Activated T-helper 1 cell treated with Interleukin-2 at 50 U/mL for 16 hours (primary cell): ENCODE measurements around the gene DFFB.
A peak's percentile ranks its signal among the peaks of the same experiment; 100 is the strongest.

ENCODE experiments used
- DNase-seq: peaks from one replicate; pipeline ENCODE4 v3.0.0-alpha.2; 2020; ENCODE audit warnings: low read depth

The DFFB gene

DNA sequence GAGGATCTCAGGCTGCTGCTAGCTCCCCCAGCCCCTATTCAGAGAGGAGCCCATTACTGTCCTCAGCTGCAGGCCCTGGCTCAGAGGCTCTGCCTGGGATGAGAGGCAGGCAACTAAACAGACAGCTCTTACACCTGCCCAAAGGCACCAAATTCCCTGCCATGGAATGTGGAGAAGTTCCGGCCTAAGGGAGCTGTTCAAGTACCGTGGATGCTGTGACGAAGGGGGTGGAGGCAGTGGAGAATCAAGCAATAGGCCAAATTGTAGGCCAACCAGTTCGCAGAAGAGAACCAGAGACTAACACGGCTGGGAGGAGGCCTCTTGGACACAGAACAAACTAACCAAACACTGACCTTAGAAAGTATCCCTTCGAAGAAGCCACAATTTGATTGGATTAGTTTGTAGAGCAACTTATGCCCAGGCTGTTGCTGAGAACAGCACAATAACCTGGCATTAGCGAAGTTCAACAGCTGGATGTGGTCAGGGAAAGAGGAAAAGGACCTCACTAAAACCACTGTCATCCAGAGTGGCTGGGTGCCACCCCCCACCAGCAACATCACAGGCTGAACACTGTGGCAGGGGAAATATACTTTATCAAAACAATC, 39.2 kb downstream of the DFFB start:
- DNase-seq = no peak

DNA sequence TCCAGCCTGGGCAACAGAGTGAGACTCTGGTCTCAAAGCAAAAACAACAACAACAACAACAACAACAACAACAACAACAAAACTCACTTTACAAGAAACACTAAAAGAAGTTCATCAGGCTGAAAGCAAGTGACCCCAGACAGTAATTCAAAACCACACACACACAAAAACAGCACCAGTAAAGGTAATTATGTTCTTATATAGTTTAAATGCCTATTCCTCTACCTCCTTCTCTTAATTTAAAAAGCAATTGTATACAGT, 41.1 kb downstream of the DFFB start:
- no peak for DNase-seq

DNA sequence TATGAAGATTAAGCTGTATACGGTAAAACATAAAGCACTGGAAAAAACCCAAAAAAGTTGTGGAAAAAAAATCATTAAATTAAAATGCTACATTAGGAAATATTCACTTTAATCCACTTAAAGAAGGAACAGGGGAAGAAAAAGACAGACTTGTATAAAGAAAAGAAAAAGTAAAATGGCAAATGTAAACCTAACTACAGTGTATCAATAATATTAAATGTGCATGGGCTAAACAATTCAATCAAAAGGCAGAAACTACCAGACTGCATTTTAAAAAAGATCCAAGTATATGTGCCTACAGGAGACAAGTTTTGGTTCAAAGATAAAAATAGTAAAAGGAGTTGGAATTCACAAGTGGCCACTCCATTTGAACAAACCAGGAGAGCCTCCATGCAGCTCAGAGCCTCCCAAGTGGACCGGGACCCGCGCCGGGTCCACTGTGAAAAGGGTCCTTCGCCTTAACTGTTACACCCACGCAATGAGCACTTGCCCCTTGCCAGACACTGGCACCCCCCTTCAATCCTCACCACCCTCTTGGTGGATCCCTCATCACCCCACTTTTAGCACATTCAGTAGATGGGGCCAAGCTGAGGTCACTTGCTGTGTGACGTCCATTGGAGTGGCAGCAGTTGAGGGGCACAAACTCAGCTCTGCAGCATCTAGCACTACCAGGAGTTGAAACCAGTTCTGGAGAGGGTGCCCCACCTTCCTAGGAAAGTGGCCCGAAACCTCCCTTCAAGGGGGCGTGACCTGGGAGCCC, 41.9 kb downstream of the DFFB start:
- DNase-seq = no peak

DNA sequence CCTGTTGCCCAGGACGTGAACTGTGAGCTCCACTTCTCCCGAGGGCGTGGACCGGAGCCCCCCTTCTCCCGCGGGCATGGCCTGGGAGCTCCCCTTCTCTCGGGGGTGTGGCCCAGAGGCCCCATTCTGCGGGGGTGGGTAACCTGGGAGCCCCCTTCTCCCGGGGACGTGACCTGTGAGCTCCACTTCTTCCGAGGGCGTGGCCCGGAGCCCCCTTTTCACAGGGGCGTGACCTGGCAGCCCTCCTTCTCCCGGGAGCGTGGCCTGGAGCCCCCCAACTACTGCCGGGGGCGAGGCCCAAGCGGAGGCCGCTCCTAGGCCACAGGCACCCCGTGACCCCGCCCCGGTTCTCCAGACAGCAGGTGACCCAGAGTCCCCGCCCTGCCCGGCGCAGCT, 42.5 kb downstream of the DFFB start:
- DNase-seq = peak; percentile 20

DNA sequence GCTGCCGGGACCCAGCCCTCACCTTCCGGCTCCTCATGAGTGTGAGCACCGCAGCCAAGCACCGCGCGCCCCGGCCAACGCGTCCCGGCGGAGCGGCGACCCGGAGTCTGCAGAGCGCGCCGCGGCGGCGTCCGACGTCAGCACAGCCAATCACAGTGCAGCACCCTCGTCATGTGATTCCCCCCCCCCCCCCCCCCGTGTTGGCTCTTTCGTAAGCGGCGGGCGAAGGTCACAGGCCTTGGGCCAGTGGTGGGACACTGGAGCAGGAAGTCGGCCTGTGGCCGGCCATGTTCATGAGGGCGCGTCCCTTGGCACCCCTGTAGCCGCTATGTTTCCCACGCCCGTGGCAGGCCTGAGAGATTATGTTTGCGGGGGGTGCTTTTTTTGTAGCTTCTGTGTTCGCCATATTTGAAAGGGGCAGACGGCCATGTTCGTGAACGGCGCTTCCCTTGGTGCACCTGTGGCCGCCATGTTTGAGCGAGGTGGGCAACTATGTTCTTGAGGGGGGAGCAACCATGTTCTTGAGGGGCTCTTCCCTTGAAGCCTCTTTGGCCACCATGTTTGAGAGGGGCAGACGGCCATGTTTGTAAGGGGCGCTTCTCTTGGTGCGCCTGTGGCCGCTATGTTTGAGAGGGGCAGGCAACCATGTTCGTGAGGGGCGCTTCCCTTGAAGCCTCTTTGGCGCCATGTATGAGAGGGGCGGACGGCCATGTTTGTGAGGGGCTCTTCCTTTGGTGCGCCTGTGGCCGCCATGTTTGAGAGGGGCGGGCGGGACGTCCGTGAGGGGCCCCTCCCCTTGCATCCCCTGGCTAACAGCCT, 43.1 kb downstream of the DFFB start, which contains the start of gene C1orf174:
C1orf174 (minus strand) TSS at position 123 of the 819 bp plus-strand sequence; CDS start at position 37, 86 bp downstream.
- DNase-seq = peak; percentile 87

DNA sequence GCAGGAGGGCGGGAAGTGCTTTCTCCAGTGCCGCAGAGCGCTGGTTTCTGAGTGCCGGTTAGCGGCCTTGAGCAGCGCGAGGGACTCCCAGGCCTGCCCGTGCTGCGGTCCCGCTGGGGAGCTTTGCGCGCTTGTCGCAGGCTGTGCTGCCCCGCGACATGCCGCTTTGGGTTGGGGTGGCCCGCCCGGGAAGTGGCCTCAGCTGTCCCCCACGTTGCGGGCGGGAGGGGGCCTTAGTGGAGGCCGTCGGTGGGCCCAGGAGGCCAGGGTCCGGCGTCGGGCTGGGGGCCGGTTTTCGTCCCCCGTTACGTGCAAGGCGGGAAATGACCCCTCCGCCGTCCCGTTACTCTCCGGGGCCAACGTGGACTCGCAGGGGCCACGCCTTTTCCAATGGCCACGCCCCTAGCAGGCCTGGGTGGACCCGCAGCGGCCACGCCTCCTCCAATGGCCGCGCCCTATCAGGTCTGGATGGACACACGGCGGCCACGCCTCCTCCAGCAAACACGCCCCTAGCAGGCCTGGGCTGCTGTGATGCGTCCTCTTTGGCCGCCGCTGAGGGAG, 43.8 kb downstream of the DFFB start:
- DNase-seq = peak; percentile 59

DNA sequence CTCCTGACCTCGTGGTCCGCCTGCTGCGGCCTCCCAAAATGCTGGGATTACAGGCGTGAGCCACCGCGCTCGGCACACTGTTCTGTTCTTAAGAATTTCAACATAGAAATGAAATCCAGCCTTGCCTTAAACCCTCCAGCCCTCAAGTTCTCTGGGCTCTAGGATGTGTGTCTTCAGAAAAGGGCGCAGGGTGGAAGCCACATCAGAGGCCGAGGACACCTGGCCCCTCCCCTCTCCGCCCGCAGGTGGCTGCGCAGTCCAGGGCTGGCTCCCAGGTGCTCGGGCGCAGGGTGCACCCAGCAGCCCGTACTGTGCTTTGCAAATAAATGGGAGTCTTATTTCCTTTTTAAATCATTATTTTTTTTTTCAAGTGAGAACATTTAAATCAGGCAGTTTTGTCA, 44.8 kb downstream of the DFFB start:
- DNase-seq = no peak

DNA sequence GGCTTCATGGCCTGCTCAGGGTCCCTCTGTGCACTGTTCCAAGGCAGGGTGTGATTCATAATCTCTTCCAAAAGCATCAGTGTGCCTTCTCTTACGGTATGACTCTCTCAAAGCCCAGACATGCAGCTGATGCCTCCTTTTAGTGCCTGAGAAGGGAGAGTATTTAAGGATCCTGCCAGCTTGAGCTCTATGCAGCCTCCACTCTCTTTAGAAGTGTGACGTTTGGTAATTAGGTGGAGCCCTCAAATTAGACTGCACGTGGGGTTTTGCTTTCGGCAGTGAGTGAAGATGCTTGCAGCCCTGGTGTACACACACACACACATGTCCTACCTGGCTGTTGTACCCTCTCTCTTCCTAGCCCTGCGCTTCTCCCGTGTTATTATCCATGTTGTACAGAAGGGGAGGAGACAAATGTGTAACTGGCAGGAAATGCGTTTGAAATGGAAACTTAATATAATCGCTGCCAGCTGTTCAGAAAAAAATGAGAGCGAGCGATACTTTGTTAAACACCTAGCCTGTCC, 45.4 kb downstream of the DFFB start:
- DNase-seq = no peak

DNA sequence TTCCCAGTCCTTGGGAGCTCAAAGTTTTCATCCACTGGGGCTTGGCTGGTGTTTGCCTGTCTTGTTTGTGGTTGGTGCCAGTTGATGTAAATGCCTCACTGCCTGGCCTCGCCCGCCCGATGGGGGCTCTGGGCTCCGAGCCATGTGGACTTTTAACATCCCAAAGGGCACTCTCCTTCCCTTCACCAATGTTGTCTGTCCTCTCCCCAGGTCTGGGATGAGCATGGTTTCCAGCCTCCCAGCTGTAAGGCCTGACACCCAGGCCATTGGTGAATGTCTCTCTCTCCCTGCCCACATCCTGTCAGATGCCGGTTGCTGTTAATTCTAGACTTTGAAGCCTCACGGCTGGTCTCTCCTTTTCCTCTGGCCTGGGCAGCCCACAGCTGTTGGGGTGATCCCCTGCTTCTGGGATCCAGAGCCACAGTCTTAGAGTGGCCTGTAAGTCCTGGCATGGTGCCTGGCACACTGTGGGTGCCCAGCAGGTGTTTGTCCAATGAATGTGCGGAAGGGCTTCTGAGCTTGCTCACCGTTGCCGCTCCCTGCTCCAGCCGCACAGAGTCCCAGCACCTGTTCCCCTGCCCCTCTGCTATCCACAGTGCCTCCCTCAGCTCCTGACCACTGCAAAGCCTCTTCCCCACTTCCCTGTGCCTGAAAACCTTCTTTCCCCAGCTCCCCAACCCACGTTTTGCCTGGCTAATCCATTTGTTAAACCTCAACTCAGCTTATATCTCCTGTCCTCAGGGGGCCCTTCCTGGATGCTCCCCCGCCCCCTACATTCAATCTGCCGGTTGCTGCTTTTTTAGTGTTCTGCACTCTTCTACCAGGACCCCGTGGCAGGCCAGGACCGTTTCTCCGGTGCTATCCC, 46.1 kb downstream of the DFFB start:
- no peak for DNase-seq

DNA sequence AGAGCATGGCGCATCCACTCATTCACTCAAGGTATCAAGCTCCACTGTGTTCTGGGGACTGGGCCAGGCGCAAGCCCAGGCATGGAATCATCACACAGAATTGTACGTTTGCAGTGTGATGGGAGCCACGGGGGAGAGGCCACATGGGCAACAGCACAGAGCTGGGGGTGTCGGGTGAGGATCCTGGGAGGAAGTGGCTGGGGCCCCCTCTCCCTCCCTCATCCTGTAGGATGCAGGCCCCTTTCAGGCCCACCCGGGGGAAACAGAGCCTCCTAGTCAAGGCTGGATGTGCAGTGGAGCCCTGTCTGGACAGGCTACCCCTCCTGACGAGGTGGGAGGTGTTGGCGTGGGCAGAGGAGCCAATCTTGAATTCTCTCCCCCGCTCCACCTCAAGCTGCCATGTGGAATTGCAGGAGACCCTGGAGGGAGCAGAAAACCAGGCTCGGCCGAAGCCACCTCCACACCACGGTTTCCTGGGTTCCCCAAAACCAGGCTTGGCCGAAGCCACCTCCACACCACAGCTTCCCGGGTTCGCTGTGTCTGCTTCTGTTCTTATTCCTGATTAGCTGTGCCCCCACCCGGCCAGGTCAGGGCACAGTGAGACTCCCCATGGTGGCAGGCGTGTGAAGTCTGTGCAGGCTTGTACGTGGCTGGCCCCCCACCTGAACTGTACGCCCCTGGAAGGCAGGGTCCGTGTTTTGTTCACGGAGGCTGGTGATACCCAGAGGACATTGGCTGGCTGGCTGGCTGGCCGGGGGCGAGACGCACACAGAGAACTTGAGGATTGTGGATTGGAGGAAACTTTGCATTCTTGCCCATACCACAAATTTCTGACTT, 46.9 kb downstream of the DFFB start:
- no peak for DNase-seq

DNA sequence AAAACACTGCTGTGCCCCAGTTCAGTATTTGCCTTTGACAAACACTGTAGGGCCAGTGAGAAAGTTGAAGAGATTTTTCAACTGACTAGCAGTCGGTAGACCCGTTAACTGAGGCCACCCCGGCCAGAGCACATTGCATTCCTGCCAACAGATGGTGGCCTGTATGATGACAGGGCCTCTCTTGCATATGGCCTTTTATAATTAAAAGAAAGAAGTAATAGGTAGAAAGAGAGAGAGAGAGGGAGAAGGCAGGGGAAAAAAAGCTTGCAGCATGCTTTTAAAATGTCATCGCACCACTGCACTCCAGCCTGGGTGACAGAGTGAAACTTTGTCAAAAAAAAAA, 47.5 kb downstream of the DFFB start:
- DNase-seq = no peak

DNA sequence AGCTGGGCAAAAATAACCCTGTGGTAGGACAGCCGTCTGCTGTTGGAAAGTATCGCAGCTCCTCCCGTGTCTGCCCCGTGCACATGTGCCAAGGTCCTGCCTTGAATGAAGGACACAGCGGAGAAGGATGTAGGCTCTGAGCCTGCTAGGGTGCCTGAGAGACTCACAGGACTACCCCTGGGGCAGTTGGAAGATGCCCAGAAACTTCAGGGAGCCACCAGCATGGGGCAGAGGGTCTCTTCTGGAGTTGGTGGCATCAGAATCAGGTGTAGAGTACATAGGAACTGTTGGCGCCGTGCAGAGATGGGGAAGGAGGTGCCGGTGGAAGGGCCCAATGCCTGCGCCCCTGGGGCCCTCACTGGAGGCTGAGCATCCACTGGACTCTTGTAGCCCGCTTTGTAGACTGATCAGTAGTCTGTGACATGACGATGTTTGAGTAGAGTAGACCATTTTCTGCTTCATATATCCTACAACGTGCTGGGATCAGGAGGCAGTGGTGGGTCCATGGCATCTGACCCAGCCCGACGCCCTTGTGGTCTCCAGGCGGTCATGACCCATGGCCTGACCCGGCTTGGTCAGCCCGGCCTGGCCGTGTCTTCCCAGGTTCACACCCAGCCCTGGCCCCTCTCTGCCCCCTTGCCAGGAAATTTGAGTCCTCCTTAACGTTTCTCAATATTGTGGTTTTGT, 48.1 kb downstream of the DFFB start:
- no peak for DNase-seq

DNA sequence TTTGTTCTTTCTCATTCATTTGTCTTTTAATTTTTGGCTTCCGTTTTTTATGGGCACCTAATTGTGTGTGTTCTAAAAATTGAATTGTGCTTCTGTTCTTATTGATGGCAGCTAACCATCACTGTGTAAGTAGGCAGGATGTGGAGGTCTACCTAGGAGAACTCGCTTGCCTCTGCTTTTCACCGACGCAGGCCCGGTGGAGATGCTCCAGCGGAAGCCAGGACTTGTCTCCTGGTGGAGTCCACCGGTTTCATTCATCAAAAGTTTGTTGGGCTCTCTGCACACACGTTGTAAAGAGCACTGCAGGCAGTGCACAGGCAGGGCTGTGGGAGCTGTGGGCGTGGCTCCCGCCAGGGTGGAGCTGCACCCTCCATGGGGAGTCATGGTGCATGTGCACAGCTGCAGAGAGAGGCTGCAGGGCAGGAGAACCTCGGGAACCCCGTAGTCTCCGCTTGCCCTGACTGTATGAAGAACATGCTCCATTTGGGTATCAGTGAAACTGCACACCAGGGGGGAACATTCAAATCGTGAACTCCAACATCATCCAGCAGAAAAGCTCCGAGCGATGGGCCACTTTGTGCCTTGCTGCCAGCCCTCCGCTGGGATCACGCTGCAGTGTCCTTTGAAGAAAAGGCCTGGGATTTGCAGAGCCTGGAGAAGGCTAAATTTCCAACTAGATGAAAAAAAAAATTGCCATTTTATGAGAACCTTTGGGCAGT, 48.8 kb downstream of the DFFB start:
- DNase-seq = no peak

DNA sequence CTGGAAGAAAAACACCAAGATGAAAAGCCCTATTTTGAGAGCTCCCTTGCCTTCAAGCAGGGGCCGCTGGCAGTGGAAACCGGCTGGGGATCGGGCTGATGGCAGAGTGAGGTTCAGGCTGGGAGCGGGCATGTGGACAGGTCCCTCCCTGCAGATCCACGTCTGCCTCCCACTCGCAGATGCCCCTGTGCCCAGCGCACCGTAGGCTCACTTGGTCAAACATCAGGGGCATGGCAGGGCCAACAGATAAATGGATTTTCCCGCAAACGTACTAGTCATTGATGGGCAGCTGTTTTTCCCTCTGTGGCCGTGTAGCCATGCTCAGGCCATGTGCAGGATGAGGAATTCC, 49.4 kb downstream of the DFFB start:
- DNase-seq = no peak

DNA sequence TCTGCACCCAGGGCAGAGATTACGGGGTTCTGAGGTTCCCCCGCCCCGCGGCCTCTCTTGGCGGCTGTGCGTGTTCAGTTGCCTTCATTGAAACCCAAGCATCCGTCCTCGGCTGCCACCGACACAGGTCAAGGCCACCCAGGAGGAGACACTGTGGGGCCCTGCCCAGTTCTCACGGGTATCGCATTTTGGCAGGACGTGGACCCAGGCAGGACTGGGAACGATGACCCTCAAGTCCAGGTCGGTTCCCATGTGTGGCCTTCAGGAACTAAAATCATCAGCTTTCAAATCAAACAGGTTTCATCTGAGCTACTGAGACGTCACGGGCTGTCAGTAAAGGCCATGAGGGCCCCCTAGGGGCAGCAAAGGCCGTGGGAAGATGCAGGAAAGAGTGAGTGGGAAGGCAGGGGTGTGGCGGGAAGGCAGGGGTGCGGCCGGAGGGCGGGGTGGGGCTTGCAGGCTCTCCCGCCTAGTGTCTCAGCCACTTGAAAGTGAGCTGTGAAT, 49.8 kb downstream of the DFFB start:
- DNase-seq = no peak

DNA sequence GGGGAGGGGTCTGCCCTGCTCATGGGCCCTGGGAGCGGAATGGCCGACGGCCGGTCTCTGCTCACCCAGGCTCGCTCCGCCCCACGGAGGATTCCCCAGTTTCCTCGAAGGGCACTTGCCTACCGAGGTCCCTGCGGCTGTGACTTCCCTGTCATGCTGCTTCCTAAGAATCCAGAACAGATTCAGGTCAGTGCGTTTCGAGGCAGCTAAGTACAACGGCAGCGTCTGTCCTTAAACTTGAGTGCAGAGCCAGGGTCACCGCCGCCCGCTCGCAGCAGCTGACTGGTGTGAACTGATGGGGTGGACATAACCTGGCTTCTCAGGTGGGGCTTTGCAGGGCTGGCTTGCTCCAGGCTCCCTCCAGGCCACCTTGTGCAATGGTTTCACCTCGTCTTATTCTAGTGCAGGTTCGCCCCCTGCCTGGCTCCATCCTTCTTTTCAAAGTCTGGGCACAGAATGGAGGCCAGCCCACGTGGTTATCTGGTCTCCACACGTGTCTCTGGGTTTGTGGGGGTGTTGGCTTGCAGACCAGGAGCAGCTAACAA, 50.4 kb downstream of the DFFB start:
- no peak for DNase-seq

DNA sequence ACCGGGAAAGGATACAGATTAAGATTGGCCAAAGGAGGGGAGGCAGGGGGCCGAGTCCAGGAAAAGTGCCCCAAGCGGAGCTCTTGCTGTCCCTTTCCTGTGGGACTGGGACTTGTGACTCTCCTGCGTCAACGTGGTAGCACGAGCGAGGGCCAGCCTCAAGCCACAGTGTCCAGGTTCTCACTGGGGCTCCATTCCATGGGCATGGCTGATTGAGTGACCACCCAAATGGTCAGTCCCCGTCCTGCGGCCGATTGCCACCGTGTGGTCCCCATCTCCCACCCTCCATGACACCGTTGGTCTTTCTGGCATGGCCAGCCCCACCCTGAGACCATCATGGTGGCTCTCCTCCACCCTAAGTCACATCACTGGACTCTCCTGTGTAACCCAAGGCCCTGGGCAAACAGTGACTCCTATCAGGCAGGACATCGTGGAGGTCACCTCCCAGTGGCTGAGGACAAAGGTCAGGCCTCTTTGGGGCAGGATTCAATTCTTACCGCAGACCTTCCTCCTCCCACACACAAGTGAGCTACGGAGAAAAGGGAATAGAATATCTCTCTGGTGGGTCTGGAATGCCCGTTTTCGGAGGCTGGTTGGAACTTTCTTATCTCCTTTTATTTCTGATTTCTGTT, 51.7 kb downstream of the DFFB start:
- DNase-seq = no peak

DNA sequence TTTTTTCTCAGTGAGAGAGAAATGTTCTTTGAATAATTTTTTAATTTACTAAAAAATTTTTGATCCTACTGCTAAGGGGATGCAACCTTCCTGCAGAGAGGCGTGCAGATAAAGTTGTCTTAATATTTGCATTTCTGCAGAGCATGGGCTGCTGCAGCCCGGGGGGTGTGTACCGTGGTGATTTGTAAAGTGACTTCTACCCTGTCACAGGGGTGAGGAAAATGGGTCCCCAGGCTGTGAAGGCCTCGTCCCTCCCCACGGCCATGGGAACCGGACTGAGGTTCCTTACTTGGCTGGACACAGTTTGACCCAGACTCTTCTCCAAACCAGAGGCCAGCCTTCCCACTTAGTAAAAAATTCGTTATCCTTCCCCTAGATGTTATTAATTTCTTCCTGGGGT, 52.3 kb downstream of the DFFB start:
- DNase-seq = no peak
